Activated B cell treated with CpG ODN at 0.5 μM for 24 hours (primary cell): ENCODE data around the gene FBXO8. TPM values are rescaled to one million over a fixed set of nuclear protein-coding genes. Genes with fewer than 3 reads are reported as not detected.

ENCODE experiments used
- ATAC-seq: fragments of 200-7000 bp; cut with Tn5 transposase; one replicate; pipeline ENCODE4 v1.10.0; 2021; ENCODE audit warnings: low read depth, mild to moderate bottlenecking, moderate library complexity
- CTCF ChIA-PET: fragments of 350-600 bp; sonication (Branson Sonifier 250); formaldehyde crosslinking; loops from one replicate; lab custom pipeline; 2021; ENCODE audit warnings: antibody characterized with exemption; lab: Charles Lee
- POLR2A ChIA-PET: fragments of 350-600 bp; sonication (Branson Sonifier 250); formaldehyde crosslinking; loops from one replicate; lab custom pipeline; 2021; ENCODE audit warnings: antibody characterized with exemption; lab: Charles Lee
- DNase-seq: peaks from one replicate; pipeline ENCODE4 v3.0.0; 2022
- H3K27ac Mint-ChIP-seq: one replicate; pipeline ENCODE4 v1.8.0; 2020; ENCODE audit warnings: mixed read lengths
- H3K27me3 Mint-ChIP-seq: one replicate; pipeline ENCODE4 v1.8.0; 2021; ENCODE audit warnings: mixed read lengths
- H3K36me3 Mint-ChIP-seq: one replicate; pipeline ENCODE4 v1.8.0; 2021; ENCODE audit warnings: low read depth, mixed read lengths
- H3K4me1 Mint-ChIP-seq: one replicate; pipeline ENCODE4 v1.8.0; 2021; ENCODE audit warnings: mixed read lengths
- H3K4me3 Mint-ChIP-seq: one replicate; pipeline ENCODE4 v1.8.0; 2020; ENCODE audit warnings: mild to moderate bottlenecking, mixed read lengths
- H3K9me3 Mint-ChIP-seq: one replicate; pipeline ENCODE4 v1.8.0; 2020; ENCODE audit warnings: mixed read lengths
- CTCF ChIP-seq: fragments of 200-600 bp; IDR thresholded peaks from one replicate; pipeline ENCODE4 v1.8.0; 2022; ENCODE audit warnings: antibody characterized with exemption, mild to moderate bottlenecking
- intact Hi-C: fragments of 100-400 bp; cut with micrococcal nuclease; formaldehyde crosslinking; loops from one replicate; pipeline ENCODE4 v1.15.1; 2024
- total RNA-seq: library from RNA; stranded (reverse); gene quantifications from 2 replicates; pipeline ENCODE4 v1.2.3, GENCODE V29; 2022

The FBXO8 gene
- total RNA-seq, 1 donor from 2014 or later, result 15.8 TPM

- intact Hi-C loops, result no loop called here
- Mint-ChIP-seq H3K27ac (no peak overlapping the region), H3K9me3 (no peaks in the 10 kb centered on the region), H3K36me3 (peaks cover 39% of the 10 kb centered on the region), H3K4me1 (peaks cover 14% of the 10 kb centered on the region), H3K27me3 (no peaks in the 10 kb centered on the region), H3K4me3 (no peak overlapping the region)
- ChIA-PET CTCF (no interaction called here), POLR2A (no interaction called here)
- DNase-seq (no peak), ATAC-seq (no peak)
- no peak for TF ChIP-seq CTCF
Measured at GRCh38 chr4:174260099-174260498, 23.4 kb downstream of the FBXO8 start.

- POLR2A ChIA-PET, result no interaction called here
- Mint-ChIP-seq H3K27ac (no peak overlapping the region), H3K27me3 (no peaks in the 10 kb centered on the region), H3K4me3 (no peak overlapping the region), H3K4me1 (peaks cover 11% of the 10 kb centered on the region), H3K36me3 (peaks cover 41% of the 10 kb centered on the region), H3K9me3 (no peaks in the 10 kb centered on the region)
- intact Hi-C loops, result no loop called here
- CTCF ChIA-PET, result no interaction called here
- no peak for TF ChIP-seq CTCF
- ATAC-seq (no peak), DNase-seq (no peak)
Measured at GRCh38 chr4:174259580-174259979, 23.9 kb downstream of the FBXO8 start.

- ChIA-PET CTCF (no interaction called here), POLR2A (no interaction called here)
- ATAC-seq (no peak), DNase-seq (no peak)
- intact Hi-C loops, result no loop called here
- peaks cover 39% of the 10 kb centered on the region for H3K36me3 Mint-ChIP-seq
- H3K27ac Mint-ChIP-seq, result no peak overlapping the region
- no peak overlapping the region for H3K4me3 Mint-ChIP-seq
- no peaks in the 10 kb centered on the region for H3K27me3 Mint-ChIP-seq
- H3K4me1 Mint-ChIP-seq, result no peaks in the 10 kb centered on the region
- TF ChIP-seq CTCF, result no peak
- no peaks in the 10 kb centered on the region for H3K9me3 Mint-ChIP-seq
Measured at GRCh38 chr4:174256277-174256713, 27.2 kb downstream of the FBXO8 start.

- ChIA-PET CTCF (no interaction called here), POLR2A (no interaction called here)
- Mint-ChIP-seq H3K27me3 (no peaks in the 10 kb centered on the region), H3K4me3 (no peak overlapping the region), H3K4me1 (no peaks in the 10 kb centered on the region), H3K36me3 (peaks cover 39% of the 10 kb centered on the region), H3K9me3 (no peaks in the 10 kb centered on the region), H3K27ac (no peak overlapping the region)
- no peak for DNase-seq
- intact Hi-C loops, result no loop called here
- no peak for TF ChIP-seq CTCF
- ATAC-seq, result no peak
Measured at GRCh38 chr4:174255786-174256185, 27.7 kb downstream of the FBXO8 start.

- H3K9me3 Mint-ChIP-seq, result no peaks in the 10 kb centered on the region
- TF ChIP-seq CTCF, result no peak
- POLR2A ChIA-PET, result no interaction called here
- CTCF ChIA-PET, result no interaction called here
- DNase-seq, result no peak
- no peak overlapping the region for H3K27ac Mint-ChIP-seq
- no peak for ATAC-seq
- H3K4me1 Mint-ChIP-seq, result no peaks in the 10 kb centered on the region
- no peaks in the 10 kb centered on the region for H3K27me3 Mint-ChIP-seq
- intact Hi-C loops, result no loop called here
- H3K4me3 Mint-ChIP-seq, result no peak overlapping the region
- H3K36me3 Mint-ChIP-seq, result peaks cover 39% of the 10 kb centered on the region
Measured at GRCh38 chr4:174255374-174255773, 28.1 kb downstream of the FBXO8 start.
